Stimulated activated CD8-positive, alpha-beta memory T cell treated with anti-CD3 and anti-CD28 coated beads, Interleukin-7, amount 100 ng/mL, for 48 hours (primary cell): ENCODE measurements around the gene MOB3C.

ENCODE experiments used
- DNase-seq, 2 donors: peaks; one replicate each; pipeline ENCODE4 v3.0.0-alpha.2; 2020; ENCODE audit warnings: low read depth in 1 of 2; ENCODE audit errors: extremely low read depth in 1 of 2

The MOB3C gene

DNA sequence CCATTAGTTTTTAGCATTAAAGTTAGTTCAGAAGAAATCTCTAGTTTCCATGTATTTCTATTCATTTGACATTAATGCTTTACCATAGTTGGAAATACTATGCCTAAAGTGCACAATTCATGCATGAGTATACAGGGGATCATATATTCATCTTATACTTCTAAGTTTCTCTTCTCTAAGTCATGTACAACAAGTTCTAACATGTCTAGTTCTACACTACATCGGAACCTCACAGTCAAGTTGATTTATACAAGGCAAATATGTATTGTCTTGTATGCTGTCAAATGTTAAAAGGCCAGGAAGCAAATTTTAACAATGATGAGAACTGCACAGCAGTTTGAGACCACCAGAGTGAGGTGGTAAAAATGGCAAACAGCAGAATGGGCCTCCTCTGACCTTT lies 22.9 kb upstream of the MOB3C start:
- no peak for DNase-seq

DNA sequence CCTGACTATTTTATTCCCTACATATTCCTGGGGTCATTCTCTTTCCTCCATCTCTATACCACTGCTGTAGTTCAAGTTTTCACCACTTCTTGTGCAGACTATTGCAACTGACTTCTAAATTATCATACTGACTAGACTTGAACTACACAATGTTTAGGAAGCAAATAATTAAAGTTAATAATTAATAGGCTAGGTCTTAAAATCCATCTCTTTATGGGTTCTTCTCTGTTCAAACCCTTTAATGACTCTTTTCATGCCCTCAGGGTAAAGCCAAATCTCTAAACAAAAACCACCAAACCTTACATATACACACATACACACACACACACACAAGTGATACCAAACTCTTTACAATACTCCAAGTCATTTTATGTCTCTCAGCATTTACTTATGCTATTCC lies 22.3 kb upstream of the MOB3C start:
- DNase-seq: no peak

DNA sequence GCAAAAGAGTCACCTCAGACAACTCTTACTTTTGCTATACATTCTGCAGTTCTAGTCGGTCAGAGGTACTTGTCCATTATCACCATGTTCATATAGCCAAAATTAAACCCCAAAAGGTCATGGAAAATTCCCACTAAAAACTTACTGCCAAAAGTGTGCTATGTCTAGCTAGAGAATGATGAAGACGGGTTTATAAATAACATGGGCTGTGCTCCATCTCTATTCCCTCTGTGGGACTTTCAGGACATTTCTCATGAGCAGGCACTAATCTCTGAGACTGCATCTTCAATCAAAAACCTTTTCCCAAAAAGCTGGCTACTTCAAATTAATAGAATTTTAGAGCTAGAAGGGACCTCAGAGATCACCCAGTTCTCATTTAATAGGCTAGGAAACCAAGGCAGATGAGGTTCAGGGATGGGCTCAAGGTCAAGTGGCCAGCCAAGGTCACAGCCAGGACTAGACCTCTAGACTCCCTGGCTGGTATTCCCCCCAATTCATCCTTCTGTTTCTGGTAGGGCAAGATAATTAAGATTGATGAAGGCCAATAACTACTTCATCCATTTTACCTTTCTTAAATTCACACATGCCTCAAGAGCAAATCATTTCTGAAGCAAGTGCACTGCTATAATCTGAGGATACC lies 21.0 kb upstream of the MOB3C start:
- DNase-seq: no peak

- DNase-seq: no peak
These were observed 18.6 kb upstream of the MOB3C start for GRCh38 chr1:46635205-46635604.

DNA sequence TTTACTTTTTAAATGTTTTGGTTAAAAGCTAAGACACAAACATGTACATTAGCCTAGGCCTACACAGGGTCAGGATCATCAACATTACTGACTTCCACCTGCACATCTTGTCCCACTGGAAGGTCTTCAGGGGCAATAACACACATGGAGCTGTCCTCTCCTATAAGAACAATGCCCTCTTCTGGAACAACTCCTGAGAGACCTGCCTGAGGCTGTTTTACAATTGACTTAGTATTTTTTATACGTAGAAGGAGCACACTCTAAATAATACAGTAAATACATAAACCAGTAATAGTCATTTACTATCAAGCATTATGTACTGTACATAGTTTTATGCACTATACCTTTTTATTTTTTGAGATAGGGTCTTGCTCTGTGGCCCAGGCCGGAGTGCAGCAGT lies 14.1 kb upstream of the MOB3C start:
- no peak for DNase-seq

DNA sequence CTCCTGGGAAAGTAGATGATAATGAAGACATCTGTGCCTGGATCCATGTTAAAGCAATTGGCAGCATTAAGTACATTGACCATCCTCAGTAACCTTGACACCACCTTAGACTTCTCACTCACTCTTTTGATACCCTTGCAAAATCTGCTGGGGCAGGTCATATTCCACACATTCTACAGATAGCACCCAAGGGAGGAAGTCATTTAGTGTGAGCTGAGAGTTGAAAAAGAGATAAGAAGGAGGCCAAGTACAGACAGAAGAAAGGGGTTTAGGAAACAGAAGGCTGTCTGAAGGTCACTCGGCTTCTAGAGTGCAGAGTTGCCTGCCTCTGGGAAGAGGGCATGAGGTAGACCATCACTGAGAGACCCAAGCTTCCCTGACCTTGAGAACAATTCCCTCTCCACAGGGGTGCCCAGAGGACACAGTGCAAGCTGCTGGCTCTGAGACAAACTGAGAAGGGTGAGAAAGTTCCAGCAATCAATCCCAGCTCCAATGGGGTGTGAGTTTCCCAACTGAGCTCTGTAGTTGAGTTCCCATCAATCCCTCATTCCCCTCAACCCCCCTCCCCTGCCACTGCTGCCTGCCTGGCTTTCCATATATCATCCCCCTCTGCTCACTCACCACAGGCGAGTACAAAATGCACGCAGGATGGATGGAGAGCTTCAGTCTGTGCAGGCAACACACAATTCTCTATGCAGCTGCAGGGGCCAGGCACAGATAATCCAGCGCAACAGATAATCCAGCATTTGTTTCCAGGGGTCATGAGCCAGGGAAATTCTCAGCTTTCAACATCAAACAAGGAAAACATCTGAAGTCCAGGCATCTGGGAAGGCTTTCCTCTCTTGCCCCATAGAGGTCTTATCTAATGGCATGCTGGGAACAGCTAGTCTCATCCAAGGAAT lies 7.4 kb upstream of the MOB3C start:
- no peak for DNase-seq

GRCh38 chr1:46622344-46622743 lies 5.7 kb upstream of the MOB3C start:
- DNase-seq: no peak

- no peak for DNase-seq
These were observed 5.3 kb upstream of the MOB3C start for GRCh38 chr1:46621930-46622329.

- DNase-seq: no peak
These were observed 3.1 kb upstream of the MOB3C start for GRCh38 chr1:46619656-46620258.

DNA sequence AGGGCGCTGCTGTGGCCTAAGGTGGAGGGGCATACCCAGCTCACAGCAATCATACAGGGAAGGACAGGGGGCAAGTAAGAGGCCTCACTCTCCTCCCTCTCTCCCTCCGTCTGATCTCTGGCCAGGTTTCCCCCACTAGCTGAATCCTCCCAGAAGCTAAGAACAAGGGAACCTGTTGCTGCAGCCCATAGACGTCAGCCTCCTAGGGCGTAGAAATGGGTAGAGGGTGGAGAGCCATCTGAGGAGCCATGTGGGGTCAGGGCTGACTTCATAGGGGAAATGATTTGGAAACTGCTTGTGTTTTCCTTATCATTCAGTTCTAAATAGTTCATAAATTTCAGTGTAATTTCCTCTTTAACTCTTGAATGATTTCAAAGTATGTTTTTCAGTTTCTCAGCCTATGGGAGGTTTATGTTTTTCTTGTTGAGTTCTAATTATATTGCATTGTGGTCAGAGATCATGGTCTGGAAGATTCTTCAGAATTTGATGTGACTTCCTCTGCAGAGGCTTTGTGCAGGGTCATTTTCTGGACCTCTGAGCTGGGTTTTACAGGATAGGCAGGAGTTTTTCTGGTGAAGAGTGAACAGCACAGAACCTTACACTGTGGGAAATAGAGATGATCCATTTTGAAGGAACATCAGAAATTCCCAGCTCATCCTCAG lies 2.3 kb upstream of the MOB3C start:
- DNase-seq: no peak

DNA sequence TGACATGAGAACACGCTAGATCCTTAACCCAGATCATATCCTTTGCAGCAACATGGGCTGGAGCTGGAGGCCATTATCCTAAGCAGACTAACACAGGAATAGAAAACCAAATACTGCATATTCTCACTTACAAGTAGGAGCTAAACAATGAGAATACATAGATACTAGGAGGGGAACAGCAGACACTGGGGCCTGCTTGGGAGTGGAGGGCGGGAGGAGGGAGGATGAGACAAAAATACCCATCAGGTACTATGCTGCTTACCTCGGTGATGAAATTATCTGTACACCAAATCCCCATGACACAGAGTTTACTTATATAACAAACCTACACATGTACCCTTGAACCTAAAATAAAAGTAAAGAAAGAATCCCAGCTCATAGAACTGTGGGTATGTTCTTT lies 1.2 kb upstream of the MOB3C start:
- no peak for DNase-seq

- DNase-seq: no peak
These were observed 643 bp upstream of the MOB3C start for GRCh38 chr1:46617108-46617800.

DNA sequence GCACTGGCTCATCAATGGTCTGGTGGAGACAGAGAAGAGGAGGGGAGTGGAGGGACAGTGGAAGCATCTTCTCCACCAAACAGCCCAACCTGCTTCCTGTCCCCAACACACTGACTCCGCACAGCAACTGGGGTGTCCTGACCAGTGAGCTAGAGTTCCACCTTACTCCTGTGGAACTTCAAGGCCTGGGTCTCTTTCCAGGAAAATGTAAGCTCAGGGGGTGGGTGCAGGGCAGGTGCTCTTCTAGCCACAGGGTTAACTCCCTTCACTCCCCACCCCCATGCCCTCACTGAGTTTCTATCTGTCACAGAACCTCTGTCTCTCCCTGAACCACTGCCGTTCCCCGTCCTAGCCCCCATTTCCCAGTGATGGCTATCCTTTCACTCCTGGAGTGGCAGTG lies 876 bp downstream of the MOB3C start:
- peak in 1 of 2 donors; percentile 4 for DNase-seq

DNA sequence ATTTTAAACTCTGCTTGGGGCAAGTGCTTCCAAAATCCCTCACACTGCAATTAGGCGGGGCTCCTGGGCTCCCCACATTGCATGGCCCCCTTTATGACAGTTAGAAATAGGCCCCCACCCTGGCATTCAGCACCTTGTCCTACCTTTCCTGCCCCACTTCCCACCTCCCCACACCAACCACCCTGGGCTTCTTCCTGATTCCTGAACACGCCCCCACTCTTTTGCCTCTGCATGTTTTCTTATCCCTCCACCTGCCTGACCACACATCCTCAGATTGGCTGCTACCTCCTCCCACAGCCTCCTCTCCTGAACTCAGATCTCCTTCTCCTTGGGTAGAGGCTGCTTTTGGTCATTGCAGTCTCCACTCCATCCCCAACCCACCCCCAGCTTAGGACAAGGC lies 1.5 kb downstream of the MOB3C start:
- no peak for DNase-seq

- DNase-seq: no peak
These were observed 2.0 kb downstream of the MOB3C start for GRCh38 chr1:46614604-46614984.

DNA sequence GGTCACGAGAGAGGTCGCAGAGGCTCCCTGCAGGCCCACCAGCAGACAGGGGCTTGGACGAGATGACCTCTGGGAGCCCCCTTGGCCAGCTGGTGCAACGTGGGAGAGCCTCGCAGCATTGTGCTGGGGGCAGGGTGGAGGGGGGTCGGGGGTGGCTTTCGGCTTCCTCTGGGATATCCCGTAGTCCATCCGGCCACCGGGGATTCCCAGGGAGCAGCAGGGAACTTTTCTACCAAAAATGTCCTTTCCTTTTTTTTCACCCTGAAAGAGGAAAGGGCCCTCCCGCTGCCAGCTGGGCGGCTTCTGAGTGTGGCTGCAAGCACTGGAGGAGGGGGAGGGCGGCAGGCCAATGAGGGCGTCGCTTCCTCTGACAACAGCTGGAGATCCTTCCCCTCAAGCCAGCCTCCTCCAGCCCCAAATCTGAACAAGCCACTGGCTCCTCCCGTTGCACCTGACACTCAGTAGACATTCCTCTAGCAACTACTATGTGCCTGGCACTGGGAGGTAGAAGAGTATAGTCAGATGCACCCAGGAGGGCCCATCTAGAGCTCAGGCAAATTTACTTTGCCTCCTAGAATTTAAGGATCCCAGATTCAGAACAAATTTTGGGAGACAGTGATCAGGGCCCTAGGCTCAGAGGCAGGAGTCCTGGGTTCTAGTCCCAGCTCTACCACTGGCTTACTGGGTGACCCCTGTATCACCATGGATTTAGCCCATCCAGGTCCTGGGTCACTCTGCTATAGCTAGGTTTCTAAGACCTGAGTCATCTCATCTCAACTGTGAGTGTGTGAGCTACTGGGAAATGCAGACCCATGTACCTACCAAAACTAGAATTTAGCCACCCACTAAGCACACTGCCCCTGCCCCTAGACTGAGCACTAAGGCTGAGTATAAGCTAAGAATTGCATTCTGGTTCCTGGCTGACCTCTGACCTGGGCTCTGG lies 2.7 kb downstream of the MOB3C start:
- DNase-seq: peak in 1 of 2 donors; percentile 10

- no peak for DNase-seq
These were observed 3.5 kb downstream of the MOB3C start for GRCh38 chr1:46612937-46613660.

GRCh38 chr1:46611691-46612221 lies 4.9 kb downstream of the MOB3C start:
- no peak for DNase-seq
